Cardiac muscle cell (in vitro differentiated cells and primary cell): Measurements from ENCODE around the gene MAEA. TPM values are rescaled to one million over a fixed set of nuclear protein-coding genes. Genes with fewer than 3 reads are reported as not detected.
A peak's percentile ranks its signal among the peaks of the same experiment; 100 is the strongest.

Experiments used
- DNase-seq, 2 donors: peaks; one replicate each; pipeline versions ENCODE4 v3.0.0 to v3.0.0-alpha.2; 2010 to 2017; ENCODE audit warnings: low read depth in 1 of 2, low spot score in 1 of 2
- H3K27ac ChIP-seq: fragments of 200-600 bp; sonication (generic); 2 replicates; pipeline ENCODE4 v1.5.1; 2016
- H3K27me3 ChIP-seq: fragments of 200-600 bp; sonication (generic); 2 replicates; pipeline ENCODE4 v1.6.0; 2016; ENCODE audit warnings: control low read depth
- H3K36me3 ChIP-seq: fragments of 200-600 bp; sonication (generic); 2 replicates; pipeline ENCODE4 v1.5.1; 2016; ENCODE audit warnings: control low read depth
- H3K4me1 ChIP-seq: fragments of 200-600 bp; sonication (generic); 2 replicates; pipeline ENCODE4 v1.8.1; 2017; ENCODE audit warnings: low read depth, mild to moderate bottlenecking, mixed run types
- H3K4me3 ChIP-seq: fragments of 200-600 bp; sonication (generic); 2 replicates; pipeline ENCODE4 v1.5.1; 2016; ENCODE audit warnings: mild to moderate bottlenecking
- H3K9me3 ChIP-seq: fragments of 200-600 bp; sonication (generic); 2 replicates; pipeline ENCODE4 v1.5.1; 2017; ENCODE audit warnings: low read depth, mild to moderate bottlenecking, control low read depth
- CTCF ChIP-seq: IDR thresholded peaks from 2 replicates; pipeline ENCODE4 v1.5.1; 2012; ENCODE audit warnings: low read depth, mild to moderate bottlenecking, low read length
- polyA plus RNA-seq: library from polyadenylated mRNA; unstranded; fragments of >200 nt; fragmentation: Nextera tagmentation; extraction: Ambion mirVana; gene quantifications from 2 replicates; pipeline ENCODE4 v1.2.1, GENCODE V29; 2016
- total RNA-seq: library from RNA; depleted of rRNA; stranded (reverse); fragments of >200 nt; gene quantifications from 2 replicates; pipeline ENCODE4 v1.2.3, GENCODE V29; 2016

Gene MAEA
- total and polyA plus RNA-seq, 2 experiments from 2014 or later, result 76.8 to 85.0 TPM

GRCh38 chr4:1279253-1279652, 10.4 kb upstream of the MAEA start:
- Histone ChIP-seq H3K4me3 (no peak overlapping the region), H3K27me3 (no peaks in the 10 kb centered on the region), H3K4me1 (no peaks in the 10 kb centered on the region), H3K9me3 (no peaks in the 10 kb centered on the region), H3K36me3 (no peaks in the 10 kb centered on the region), H3K27ac (no peak overlapping the region)
- no peak for DNase-seq
- TF ChIP-seq CTCF, result no peak

- no peaks in the 10 kb centered on the region for H3K36me3 ChIP-seq
- no peaks in the 10 kb centered on the region for H3K27me3 ChIP-seq
- no peak overlapping the region for H3K27ac ChIP-seq
- DNase-seq, result no peak
- TF ChIP-seq CTCF, result no peak
- no peak overlapping the region for H3K4me3 ChIP-seq
- H3K4me1 ChIP-seq, result no peaks in the 10 kb centered on the region
- H3K9me3 ChIP-seq, result no peaks in the 10 kb centered on the region
These were observed 6.0 kb upstream of the MAEA start for GRCh38 chr4:1283711-1284110.

- no peaks in the 10 kb centered on the region for H3K27me3 ChIP-seq
- DNase-seq, result no peak
- H3K4me1 ChIP-seq, result no peaks in the 10 kb centered on the region
- H3K4me3 ChIP-seq, result no peak overlapping the region
- no peaks in the 10 kb centered on the region for H3K9me3 ChIP-seq
- H3K36me3 ChIP-seq, result no peaks in the 10 kb centered on the region
- no peak for TF ChIP-seq CTCF
- no peak overlapping the region for H3K27ac ChIP-seq
These were observed 4.4 kb upstream of the MAEA start for GRCh38 chr4:1285151-1285789.

GRCh38 chr4:1285790-1286553, 3.7 kb upstream of the MAEA start:
- Histone ChIP-seq H3K36me3 (no peaks in the 10 kb centered on the region), H3K4me1 (peaks cover under 1% of the 10 kb centered on the region), H3K4me3 (no peak overlapping the region), H3K27me3 (no peaks in the 10 kb centered on the region), H3K9me3 (no peaks in the 10 kb centered on the region), H3K27ac (no peak overlapping the region)
- TF ChIP-seq CTCF, result no peak
- DNase-seq, result no peak

GRCh38 chr4:1288786-1289185, 905 bp upstream of the MAEA start:
- Histone ChIP-seq H3K27me3 (no peaks in the 10 kb centered on the region), H3K4me3 (peak overlapping the region; percentile 92), H3K27ac (peak overlapping the region; percentile 55), H3K4me1 (peaks cover 9% of the 10 kb centered on the region), H3K9me3 (no peaks in the 10 kb centered on the region), H3K36me3 (no peaks in the 10 kb centered on the region)
- no peak for DNase-seq
- TF ChIP-seq CTCF, result no peak
